ENCODE results near the gene ZDHHC17.

DNA sequence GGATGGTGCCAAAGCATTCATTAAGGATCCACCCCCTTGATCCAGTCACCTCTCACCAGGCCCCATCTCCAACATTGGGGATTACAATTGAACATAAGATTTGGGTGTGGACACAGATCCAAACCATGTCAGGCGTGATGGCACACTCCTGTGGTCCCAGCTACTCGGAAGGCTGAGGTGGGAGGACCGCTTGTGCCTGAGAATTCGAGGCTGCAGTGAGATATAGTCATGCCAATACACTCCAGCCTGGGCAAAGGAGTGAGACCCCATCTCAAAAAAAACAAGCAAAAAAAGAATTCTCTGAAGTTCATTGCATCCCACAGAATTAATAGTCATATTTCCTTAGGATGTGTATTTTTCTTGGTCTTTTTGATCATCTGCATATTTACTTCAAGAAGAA, 34.9 kb downstream of the ZDHHC17 start:
- no peak for TF ChIP-seq EZH2phosphoT487 (IDR thresholded peaks at IDR 0.05; ENCODE audit: borderline replicate concordance)
- TF ChIP-seq, protein P1, sequence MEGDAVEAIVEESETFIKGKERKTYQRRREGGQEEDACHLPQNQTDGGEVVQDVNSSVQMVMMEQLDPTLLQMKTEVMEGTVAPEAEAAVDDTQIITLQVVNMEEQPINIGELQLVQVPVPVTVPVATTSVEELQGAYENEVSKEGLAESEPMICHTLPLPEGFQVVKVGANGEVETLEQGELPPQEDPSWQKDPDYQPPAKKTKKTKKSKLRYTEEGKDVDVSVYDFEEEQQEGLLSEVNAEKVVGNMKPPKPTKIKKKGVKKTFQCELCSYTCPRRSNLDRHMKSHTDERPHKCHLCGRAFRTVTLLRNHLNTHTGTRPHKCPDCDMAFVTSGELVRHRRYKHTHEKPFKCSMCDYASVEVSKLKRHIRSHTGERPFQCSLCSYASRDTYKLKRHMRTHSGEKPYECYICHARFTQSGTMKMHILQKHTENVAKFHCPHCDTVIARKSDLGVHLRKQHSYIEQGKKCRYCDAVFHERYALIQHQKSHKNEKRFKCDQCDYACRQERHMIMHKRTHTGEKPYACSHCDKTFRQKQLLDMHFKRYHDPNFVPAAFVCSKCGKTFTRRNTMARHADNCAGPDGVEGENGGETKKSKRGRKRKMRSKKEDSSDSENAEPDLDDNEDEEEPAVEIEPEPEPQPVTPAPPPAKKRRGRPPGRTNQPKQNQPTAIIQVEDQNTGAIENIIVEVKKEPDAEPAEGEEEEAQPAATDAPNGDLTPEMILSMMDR (conservative IDR thresholded peaks at IDR 0.05; ENCODE audit: low read length) = no peak
